Coronary artery (tissue), 2 donors: Measurements from ENCODE around the gene SLC41A1.

Experiments
- DNase-seq: peaks from one replicate; pipeline ENCODE4 v3.0.0-alpha.2; 2017; ENCODE audit warnings: low spot score
- H3K27ac ChIP-seq, 2 donors: fragments of 200-600 bp; sonication (generic); one replicate each; pipeline ENCODE4 v1.5.1; 2016 to 2019
- H3K4me3 ChIP-seq: fragments of 200-600 bp; sonication (generic); 2 replicates; pipeline ENCODE4 v1.5.1; 2016; ENCODE audit warnings: mild to moderate bottlenecking, moderate library complexity
- TF ChIP-seq, protein P1 (sequence below): fragments of 200-600 bp; sonication (generic); IDR thresholded peaks from one replicate; pipeline ENCODE4 v1.5.1; 2019; ENCODE audit warnings: antibody characterized with exemption

SLC41A1 gene

DNA sequence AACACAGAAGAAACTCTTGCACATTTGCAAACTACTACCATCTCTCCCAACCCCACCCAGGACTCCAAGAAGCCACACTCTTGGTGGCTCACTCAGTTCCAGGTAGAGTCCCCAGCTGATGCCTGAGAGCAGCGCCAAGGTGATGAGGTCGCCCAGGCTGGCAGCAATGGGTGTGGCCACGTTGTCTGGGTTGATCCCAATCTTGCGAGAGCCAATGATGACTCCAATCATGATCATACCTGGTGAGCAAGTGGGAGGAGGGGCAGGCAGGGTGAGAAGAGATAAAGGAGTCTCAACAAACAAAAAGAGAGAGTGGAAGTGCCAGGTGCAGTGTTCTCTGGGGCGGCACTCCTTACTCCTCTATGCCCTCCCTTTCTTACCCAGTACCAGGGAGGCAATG is 14.4 kb downstream of the SLC41A1 start:
- TF ChIP-seq, protein P1, sequence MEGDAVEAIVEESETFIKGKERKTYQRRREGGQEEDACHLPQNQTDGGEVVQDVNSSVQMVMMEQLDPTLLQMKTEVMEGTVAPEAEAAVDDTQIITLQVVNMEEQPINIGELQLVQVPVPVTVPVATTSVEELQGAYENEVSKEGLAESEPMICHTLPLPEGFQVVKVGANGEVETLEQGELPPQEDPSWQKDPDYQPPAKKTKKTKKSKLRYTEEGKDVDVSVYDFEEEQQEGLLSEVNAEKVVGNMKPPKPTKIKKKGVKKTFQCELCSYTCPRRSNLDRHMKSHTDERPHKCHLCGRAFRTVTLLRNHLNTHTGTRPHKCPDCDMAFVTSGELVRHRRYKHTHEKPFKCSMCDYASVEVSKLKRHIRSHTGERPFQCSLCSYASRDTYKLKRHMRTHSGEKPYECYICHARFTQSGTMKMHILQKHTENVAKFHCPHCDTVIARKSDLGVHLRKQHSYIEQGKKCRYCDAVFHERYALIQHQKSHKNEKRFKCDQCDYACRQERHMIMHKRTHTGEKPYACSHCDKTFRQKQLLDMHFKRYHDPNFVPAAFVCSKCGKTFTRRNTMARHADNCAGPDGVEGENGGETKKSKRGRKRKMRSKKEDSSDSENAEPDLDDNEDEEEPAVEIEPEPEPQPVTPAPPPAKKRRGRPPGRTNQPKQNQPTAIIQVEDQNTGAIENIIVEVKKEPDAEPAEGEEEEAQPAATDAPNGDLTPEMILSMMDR = no peak
- Histone ChIP-seq H3K27ac (no peak overlapping the region), H3K4me3 (no peak overlapping the region)
- no peak for DNase-seq

DNA sequence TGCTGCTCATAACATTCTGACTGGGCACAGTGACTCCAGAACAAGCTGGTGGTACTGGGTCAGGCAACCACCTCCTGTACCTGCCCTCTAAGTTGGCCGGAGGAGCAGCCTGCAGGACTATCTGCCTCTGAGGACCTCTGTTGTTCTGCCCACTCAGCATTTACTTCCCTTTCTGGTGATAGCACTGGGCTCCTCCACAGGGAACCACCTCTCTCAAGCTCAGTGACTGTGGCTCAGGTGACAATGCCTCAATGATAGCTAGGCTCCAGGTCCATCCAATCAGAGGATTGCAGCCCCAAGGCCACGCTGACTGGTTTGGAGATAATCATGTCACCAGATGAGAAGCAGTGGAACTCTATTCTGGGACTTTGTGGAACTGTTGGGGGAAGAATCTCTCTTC is 15.8 kb downstream of the SLC41A1 start:
- TF ChIP-seq, protein P1 = no peak
- DNase-seq = no peak
- H3K4me3 ChIP-seq = no peak overlapping the region

DNA sequence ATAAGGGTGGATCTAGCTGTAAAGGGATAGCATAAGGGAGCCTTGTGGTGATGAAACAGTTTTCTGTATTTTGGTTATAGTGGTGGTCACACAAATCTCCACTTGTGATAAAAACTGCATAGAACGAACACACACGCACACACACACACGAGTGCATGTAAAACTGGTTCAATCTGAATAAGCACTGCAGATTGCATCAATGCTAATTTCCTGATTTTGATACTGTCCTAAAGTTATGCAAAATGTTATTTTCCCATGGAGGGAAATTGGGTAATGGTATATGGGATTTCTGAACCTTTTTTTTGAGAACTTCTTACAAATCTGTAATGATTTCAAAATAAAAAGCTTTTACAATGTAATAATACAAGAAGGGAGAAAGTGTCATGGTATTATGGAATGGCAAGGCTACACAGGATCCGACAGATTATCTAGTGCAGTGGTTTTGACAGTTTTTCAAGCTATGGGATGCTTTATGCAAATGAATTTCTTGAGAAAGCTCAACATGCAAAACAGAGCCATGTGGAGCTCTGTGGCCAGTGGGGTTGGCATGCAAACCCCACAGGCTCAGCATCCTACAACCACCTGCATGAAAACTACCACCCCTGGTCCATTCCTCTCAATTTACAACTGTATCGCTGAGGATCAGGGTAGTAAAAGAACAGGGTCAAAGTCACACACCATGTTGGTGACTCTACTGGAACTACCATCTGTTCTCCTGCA is 18.8 kb downstream of the SLC41A1 start:
- H3K4me3 ChIP-seq = no peak overlapping the region
- TF ChIP-seq, protein P1 = no peak
- DNase-seq = no peak
- no peak overlapping the region for H3K27ac ChIP-seq

More for the DNA sequence above, 15.8 kb downstream of the SLC41A1 start:
- H3K27ac ChIP-seq = no peak overlapping the region

DNA sequence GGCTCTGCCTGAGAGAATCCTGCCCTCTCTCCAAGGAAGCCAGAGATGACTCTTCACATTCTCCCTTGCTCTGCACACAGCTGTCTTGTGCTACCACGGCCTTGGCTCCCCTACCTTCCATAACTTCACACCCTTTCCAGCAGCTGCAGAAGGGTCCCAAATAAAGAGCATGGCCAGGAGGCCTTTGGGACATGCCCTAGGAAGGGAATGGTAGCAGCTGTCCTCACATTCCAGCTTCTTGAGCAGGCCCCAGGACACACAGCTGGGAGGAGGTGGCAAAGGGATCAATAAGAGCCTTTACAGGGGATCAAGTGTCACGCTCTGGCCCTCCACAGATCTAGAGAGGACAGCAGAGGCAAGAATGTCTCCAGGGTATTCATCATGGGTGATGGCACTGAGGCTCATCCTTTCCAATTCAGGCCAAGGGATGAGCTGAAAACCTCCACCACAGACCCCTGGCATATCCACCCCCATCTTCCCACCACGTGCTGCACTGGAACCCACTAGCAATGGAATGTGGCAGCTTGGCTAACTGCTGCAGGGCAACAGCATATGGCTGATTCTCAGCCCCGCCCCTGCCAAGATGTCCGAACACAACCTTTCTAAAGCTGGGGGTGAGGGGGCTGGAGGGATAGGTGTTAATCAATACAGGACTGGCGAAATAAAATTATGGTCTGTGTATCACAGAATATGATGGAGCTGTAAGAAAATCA is 19.9 kb downstream of the SLC41A1 start:
- H3K27ac ChIP-seq = no peak overlapping the region
- H3K4me3 ChIP-seq = no peak overlapping the region
- TF ChIP-seq, protein P1 = no peak
- DNase-seq = no peak

DNA sequence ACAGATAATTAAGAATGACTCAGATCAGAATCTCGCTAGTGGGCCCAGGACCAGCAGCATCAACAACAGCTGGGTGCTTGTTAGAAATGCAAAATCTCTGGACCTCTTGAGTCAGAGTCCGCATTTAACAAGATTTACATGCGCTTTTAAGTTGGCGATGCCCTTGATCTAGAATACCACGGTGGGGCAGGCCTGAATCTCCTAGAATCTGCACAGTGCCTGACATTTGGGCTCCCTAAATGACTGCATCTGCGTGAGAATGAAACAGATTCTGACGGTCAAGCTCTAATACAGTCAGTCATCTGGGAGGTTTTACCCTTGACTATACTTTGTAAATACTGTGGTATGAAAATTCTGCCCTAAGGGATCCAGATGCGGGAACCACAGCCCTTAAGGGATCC is 20.5 kb downstream of the SLC41A1 start:
- no peak for DNase-seq
- no peak overlapping the region for H3K4me3 ChIP-seq
- no peak overlapping the region for H3K27ac ChIP-seq
- TF ChIP-seq, protein P1 = no peak

DNA sequence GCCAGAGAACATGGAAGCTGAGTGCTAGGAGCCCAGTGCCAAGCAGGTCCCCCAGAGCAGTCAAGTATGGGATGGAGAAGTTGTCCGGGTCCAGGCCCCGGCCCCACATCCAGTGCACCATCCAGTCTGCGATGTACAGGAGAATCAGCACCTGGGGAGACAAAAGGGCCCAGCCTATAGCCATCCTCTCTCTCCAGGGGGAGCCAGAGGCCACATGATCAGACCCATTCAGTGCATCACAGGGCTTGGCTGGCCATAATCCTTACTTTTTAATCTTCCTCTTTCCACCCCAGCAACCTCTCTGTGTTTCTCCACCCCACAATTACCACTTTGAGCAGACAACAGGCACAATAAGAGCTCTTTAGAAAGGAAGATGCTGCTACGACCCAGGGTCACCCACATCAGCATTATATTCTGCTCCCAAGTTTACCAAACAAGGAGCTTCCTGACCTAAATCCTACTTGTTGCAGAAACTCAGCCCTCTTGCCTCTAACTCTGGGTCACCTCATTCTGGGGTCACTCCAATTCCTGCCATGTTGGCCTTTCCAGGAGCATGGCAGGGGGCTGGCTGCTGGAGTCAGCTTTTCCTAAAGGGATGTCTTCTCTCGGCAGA is 21.3 kb downstream of the SLC41A1 start:
- Histone ChIP-seq H3K27ac (no peak overlapping the region), H3K4me3 (no peak overlapping the region)
- TF ChIP-seq, protein P1 = peak; percentile 45
- no peak for DNase-seq
